ENCODE measurements around the gene GSK3A.

GSK3A gene

DNA sequence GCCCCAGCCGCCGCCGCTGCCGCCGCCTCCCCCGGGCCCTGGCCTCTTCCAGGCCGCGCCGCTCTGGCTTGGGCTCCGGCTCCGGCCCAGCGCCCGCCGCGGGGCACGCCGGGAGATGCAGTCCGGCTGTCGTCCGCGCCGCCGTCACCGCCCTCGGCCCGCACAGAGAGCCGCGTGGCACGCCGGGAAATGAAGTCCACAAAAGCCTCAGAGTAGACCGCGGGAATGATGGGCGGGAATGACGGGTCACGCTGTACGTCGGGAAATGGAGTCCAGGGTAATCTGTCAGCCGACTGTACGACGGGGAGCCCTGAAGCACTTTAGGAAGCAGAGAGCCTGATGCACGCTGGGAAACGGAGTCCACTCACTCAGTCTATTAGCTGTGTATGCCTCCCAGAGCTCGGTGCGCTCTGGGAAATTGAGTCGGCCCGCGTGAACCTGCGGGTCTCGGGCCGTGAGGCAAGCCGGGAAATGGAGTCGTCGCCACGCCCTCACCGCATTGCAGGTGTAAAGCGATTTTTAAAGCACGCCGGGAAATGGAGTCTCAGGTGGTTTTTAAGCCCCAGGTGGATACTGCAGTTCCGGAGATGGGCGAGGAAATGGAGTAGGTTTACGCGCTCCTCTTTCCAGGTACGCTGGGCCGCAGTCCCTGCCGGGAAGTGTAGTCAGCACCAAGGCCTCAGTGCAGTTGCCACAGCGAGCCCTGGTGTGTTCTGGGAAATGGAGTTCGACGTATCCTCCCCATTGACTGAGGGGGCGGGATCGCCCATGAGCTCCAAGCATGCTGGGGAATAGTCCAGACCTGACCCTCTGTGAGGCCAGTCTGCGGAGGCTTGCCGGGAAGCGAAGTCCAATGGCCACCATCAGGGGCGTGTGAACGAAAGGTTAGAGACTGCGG lies at the start of gene GSK3A:
Gene GSK3A (minus strand): TSS at position 91 of the 898 bp plus-strand sequence. CDS start 137 bp downstream, outside the sequence.
- DNase-seq = peak; percentile 99

DNA sequence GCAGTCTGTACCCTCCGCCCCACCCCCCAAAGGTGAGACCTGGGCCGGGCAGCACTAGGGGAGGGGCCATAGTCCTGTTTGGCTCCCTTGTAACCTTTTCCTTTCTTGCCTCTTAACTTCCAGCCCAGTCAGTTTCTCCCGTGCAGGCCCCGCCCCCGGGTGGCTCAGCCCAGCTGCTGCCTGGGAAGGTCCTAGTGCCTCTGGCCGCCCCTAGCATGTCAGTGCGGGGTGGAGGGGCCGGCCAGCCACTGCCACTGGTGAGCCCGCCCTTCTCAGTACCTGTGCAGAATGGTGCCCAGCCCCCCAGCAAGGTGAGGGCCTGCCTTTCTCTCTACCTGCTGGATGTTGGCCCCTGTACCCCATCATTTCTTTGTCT lies 49.0 kb upstream of the GSK3A start:
- DNase-seq = no peak

DNA sequence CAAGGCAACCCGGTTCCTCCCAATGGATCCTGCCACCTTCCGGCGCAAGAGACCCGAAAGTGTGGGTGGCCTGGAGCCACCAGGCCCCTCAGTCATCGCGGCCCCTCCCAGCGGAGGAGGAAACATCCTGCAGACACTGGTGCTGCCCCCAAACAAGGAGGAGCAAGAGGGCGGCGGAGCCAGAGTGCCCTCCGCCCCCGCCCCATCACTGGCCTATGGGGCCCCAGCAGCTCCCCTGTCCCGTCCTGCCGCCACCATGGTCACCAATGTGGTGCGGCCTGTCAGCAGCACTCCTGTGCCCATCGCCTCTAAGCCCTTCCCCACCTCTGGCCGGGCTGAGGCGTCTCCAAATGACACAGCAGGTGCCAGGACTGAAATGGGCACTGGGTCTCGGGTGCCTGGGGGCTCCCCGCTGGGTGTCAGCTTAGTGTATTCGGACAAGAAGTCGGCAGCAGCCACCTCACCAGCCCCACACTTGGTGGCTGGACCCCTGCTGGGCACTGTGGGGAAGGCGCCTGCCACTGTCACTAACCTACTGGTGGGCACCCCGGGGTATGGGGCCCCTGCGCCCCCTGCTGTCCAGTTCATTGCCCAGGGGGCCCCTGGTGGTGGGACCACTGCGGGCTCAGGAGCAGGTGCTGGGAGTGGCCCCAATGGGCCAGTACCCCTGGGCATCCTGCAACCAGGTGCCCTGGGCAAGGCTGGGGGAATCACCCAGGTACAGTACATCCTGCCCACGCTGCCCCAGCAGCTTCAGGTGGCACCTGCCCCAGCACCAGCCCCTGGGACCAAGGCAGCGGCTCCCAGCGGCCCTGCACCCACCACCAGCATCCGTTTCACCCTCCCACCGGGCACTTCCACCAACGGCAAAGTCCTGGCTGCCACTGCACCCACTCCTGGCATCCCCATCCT lies 48.4 kb upstream of the GSK3A start:
- peak; percentile 84 for DNase-seq

DNA sequence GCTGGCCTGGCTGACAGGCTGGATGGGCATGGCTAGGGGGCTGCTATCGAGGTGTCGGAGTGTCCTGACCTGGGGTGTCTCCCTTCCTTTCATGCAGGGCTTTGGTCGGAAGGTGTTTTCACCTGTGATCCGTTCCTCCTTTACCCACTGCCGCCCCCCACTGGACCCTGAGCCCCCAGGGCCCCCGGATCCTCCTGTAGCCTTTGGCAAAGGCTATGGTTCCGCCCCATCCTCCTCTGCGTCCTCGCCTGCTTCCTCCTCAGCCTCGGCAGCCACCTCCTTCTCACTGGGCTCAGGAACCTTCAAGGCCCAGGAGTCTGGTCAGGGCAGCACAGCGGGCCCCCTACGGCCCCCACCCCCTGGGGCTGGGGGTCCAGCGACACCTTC lies 47.7 kb upstream of the GSK3A start:
- no peak for DNase-seq

GRCh38 chr19:42289556-42290041 lies 47.2 kb upstream of the GSK3A start:
- DNase-seq = peak; percentile 54

DNA sequence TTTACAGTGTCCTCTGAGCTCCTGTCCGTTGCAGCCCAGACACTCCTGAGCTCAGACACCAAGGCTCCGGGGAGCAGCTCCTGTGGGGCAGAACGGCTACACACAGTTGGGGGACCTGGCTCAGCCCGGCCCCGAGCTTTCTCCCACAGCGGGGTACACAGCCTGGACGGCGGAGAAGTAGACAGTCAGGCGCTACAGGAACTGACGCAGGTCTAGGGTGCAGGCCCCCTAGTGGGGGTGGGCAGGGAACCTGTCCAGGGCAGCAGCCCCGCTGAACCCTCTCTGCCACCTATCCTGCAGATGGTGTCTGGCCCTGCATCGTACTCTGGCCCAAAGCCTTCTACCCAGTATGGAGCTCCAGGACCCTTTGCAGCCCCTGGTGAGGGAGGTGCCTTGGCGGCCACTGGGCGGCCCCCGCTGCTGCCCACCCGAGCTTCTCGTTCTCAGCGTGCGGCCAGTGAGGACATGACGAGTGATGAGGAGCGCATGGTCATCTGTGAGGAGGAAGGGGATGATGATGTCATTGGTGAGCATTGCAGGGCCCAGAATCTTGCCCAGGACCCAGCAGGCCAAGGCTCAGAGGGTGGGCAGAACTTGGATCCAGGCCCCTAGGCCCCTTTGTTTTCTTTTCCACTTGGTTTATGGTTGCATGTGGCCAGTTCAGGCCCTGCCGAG lies 46.6 kb upstream of the GSK3A start:
- DNase-seq = peak; percentile 62

GRCh38 chr19:42288387-42288786 lies 46.0 kb upstream of the GSK3A start:
- peak; percentile 60 for DNase-seq

GRCh38 chr19:42287827-42288107 lies 45.4 kb upstream of the GSK3A start:
- peak; percentile 61 for DNase-seq

GRCh38 chr19:42287017-42287826 lies 44.8 kb upstream of the GSK3A start:
- DNase-seq = peak; percentile 60

GRCh38 chr19:42286349-42287016 lies 44.1 kb upstream of the GSK3A start:
- peak; percentile 59 for DNase-seq

GRCh38 chr19:42285988-42286348 lies 43.6 kb upstream of the GSK3A start:
- peak; percentile 60 for DNase-seq

GRCh38 chr19:42285541-42285941 lies 43.1 kb upstream of the GSK3A start:
- peak; percentile 63 for DNase-seq

DNA sequence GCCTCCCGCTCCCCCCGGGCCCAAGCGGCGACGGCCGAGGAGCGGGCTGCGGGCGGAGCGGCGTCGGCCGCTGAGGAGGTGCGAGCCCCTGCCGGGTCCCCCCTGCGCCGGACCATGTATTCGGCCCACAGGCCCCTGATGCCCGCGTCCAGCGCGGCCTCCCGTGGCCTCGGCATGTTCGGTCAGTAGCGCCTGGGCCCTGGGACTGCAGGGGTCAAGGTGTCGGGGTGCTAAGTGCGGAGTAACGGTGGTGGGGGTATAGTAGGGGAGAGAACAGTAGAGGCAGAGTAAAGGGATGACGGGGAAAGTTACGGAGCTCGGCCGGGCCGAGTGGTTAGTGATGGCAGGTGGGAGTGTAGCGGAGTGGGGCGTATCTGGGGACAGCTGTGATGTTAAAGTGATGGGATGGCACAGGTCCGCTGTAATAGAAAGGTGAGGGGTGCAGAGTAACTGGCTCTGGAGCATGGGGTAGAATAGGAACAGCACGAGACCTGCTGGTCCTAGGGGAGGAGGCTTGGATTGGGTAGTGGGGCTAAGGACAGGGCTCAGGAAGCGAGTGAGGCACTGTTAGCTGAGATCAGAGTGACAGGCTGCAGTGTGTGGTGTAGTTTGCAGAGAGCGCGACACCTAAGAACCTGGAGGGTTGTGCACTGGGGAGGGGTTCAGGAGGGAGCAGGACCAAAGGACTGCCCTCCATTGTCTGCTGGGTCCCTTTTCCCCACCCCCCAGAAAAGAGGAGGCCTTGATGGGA lies 42.4 kb upstream of the GSK3A start:
- peak; percentile 73 for DNase-seq

- peak; percentile 94 for DNase-seq
Measured at GRCh38 chr19:42284066-42284501, 41.7 kb upstream of the GSK3A start.

DNA sequence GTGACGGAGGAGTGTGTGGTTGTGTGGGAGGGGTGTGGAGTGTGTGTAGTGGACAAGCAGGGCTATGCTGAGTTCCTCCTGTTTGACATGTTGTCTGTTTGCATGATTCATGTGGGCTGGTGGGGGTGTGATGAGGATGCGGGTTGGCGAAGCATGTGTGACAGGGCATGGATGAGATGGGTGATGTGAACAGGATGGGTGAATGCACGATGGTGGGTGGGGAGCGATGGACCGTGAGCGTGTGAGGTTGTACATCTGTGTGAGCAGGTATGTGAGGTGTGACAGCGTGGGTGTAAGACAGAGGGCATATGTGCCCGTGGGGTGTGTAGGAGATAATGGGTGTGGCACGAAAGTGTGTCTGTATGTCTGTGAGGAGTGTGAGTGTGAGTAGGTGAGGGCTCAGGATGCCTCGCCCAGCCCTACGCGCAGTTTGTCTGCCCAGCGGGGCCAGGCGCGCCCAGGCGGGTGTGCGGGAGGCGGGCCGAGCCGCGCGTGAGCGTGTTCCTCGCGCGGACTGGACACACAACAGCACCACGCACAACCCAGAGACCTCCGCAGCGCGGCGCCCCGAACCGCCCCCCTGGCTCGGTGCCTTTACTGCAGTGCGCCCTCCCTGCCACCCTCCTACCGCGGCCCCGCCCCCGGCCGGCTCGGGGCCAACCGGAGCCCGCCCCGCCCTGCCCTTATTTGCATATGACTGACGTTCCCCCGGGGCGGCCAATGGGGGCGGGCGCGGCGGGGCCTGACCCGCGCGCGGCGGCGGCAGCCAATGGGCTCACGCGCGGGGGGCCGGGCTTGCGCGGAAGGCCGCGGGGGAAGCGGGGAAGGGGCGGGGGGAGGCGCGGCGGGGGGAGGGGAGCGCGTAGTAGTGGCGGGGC lies 41.0 kb upstream of the GSK3A start:
- peak; percentile 98 for DNase-seq

DNA sequence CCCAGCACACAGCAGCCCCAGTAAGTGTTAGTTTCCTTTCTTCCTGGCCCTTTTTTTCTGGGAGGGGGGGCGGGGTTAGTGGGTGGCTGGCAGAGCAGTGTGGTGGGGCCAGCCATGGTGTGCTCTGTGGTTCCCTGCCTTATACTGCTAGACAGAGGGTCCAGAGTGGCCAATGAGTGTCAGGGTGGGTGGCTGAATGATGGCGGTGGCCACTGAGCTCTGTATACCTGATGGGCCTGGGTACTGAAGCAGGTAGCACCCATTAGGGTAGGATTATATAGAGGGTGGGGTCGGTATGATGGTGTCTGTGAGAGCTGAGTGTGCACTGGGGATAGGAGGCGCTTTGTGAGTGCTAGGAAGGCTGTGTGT lies 40.4 kb upstream of the GSK3A start:
- no peak for DNase-seq

GRCh38 chr19:42281827-42282762 lies 39.7 kb upstream of the GSK3A start:
- DNase-seq = peak; percentile 65

DNA sequence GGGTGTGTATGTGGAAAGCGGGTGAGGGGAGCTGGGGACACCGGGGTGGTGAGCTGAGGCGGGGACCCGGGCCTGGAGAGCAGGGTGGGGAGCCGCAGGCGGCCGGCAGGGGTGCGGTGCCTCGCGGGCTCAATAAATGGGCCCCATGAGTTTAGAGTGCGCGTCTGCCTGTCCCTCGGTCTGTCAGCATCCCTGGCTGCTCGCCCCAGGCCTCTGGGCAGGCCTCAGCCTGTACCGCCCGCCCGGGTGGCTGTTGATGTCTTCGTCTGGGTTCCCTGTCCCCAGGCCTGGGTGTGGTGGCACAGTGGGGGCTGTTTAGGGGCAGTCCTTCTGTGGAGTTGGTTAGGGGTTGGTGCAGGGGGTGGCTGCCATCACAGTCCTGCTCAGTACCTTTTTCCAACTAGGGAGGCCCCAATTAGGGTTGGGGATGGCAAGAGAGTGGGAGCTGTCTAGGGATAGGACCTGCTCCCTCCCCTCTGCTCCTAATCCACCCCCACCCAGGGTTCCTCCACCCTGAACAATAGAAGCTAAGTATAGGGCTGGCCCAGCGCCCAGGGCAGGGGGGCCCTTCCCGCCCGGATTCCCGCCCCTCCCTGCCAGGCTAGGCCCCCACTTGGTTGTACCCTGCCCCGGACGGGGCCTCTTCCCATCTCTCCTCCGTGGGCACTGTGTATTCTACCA lies 38.9 kb upstream of the GSK3A start:
- peak; percentile 75 for DNase-seq
